Activated T-cell treated with anti-CD3 and anti-CD28 coated beads for 48 hours (primary cell): ENCODE results near the gene SNX19.

Source experiments
- DNase-seq: peaks from one replicate; pipeline ENCODE4 v3.0.0-alpha.2; 2020; ENCODE audit warnings: low read depth

The SNX19 gene

DNA sequence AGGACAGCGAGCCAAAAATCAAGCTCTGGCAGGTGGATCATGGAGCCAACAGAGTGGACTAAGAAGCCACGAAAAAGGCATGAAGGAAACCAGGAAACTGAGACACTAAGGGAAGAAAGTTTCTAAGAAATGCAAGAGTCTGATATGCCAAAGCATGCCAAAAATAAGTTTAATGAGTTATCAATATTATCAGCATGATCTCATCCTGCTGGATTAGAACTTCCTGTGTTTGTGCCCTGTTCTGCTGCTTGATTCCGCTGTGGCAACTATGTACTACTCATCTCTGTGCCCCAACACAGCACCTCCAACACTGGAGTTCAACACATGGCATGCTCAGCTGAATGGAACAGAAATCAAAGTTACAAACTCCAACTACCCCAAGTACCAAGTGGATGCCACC lies 10.8 kb downstream of the SNX19 start:
- DNase-seq = no peak

DNA sequence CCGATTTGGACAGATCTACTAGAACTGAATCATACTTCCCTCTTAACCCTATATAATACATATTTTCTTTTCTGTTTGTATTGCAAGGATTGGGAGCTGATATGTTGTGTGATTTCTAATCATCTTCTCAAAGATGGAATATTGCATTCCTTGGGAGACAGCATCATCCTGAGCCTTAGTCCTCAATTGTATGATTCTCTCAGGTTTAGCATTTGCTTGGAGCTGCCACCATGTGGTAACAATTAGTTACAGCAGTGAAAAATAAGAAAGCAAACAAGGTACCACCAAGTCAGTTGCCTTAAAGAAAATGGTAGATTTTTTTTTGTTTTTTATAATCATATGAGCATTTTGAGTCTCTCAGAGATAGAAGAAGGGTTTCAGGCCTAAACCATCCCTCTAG lies 11.9 kb downstream of the SNX19 start:
- DNase-seq = no peak

DNA sequence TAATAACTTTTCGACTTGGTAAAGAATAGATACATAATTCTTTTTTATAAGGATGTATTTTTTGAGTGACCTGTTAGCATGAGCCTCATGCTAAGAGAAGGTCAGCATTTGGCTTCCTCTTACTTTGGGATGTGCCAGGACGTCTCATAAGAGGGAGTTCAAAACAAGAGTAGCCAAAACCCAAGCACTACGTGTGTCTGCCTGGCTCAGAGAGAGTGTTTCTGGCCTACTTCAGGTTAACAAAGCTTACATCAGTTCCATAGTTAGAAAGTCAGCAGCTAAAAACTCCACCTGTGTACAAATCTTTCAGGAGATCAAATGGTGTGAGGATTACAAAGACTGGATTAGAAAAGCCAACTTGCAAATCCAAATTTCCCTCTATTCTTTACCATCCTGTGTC lies 13.9 kb downstream of the SNX19 start:
- no peak for DNase-seq

DNA sequence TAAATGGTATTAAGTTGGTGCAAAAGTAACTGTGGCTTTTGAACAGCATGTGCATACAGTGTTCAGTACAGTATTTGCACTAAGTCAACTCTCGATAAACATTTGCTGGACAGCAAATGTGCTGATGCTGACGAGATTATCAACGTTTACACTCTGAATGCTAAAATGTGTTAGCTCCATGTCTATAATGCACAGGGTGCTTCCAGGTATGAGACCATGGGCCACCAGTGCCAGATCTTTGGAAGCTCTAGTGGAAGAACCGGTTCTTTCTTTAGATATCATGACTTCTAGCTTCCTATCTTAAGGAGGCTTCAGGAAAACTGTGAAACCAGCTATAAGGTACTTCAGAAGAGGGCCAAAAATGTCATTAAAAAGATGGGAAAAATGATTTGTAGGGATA lies 17.2 kb downstream of the SNX19 start:
- no peak for DNase-seq

DNA sequence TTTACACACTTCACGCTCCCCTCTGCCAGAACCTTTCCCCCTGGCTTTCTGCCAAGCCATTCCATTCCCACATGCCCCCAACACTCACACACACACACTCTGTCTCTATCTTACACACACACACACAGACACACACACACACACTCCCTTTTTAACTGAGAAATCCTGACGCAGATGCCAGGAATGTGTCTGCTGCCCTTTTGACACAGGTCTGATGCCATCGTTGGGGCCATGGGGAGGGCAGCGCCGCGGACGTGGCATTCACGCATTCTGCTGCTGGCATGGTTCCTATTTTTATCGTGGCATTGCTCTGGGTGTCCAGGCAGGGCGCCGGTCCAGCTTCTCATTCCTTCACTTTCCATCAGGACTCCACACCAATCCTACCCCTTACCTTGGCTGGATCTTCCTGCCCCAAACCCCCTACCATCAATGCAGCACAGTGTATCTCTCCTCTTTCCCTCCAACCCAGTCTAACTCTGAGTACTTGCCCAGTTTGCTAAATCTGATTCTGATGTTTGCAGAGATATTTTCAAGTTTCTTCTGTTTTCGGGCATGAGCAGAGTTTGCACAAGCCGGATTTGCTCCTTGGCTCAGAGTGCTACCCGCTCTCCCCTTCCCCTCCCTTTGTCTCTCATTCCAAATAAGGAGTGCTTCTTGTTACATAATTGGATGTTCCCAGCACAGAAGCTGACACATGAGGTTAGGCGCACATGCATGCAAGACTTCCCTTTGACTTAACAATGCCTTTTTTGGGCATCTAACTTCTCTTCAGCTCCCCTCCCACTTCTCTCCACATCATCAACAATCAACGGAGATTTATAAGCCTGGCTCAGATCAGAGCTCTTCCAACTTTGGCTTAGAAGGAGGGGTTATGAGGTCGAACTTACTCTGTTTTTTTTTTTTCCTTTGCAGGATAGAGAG lies 18.8 kb downstream of the SNX19 start:
- no peak for DNase-seq

DNA sequence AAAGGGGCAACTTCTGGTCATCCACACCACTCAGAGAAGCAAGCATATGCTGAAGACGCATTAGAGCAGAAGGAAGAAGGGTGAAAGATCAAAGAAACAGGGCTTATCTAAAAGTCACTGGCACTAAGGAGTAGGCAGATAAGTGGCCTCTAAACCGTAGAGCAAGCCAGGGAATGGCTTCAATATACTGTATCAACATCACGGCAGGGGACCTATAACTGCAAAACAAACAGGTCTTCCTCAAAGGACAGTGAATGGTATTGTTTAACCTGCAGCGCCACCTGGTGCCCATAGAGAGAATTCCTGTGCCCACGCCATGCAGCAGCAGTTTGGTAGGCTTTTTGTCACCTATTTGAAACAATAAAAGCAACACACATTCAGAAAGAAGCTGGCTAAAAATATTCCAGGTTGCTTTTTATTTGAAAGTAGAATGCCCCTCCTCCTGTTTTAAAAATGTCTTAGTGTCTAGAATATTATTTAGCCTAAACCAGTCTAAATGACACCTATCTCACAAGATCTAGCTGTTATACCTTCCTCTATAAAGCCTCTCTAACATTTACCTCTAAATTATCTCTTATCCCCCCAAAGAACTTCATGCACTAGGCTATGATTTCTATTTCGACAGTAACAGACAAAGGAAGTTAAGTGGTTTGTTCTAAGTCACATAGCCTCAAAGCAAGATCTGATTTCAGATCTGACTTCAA lies 21.8 kb downstream of the SNX19 start:
- DNase-seq = peak; percentile 45

DNA sequence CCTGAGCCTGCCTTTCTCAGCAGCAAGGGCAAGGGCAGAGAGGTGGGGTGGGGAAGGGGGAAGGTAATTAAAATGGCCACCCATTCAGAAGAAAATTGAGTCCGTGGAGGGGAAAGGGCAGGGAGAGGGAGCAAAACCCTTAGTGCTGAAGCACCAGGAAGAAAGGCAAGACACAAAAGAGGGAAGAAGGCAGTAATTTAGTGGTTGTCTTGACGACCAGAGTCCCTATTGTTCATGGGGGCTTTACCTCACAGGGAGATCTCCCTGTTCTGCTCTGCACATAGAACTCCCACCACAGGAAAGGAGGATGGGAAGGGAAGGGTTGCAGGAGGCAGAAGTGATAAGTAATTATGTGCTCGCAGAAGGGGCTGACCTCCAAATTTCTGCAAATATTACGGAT lies 23.4 kb downstream of the SNX19 start:
- DNase-seq = no peak

DNA sequence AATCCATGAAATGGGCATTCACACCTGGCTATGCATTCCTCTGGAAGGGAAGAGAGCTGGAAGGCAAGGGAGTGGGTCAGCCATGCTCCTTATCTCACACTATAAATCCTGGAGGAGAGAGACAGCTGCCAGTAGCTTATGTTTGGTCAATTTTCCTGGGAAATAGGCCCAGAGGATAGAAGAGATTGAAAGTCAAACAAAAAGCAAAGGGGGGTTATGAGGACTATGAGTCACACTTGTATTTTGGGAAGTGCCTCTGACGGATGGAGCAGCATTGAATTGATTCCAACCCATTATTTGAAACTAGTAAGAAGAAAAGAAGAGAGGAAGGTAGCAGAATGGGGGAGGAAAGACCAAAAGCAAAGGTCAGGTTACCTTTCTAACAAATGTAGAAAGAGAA lies 25.0 kb downstream of the SNX19 start:
- no peak for DNase-seq

DNA sequence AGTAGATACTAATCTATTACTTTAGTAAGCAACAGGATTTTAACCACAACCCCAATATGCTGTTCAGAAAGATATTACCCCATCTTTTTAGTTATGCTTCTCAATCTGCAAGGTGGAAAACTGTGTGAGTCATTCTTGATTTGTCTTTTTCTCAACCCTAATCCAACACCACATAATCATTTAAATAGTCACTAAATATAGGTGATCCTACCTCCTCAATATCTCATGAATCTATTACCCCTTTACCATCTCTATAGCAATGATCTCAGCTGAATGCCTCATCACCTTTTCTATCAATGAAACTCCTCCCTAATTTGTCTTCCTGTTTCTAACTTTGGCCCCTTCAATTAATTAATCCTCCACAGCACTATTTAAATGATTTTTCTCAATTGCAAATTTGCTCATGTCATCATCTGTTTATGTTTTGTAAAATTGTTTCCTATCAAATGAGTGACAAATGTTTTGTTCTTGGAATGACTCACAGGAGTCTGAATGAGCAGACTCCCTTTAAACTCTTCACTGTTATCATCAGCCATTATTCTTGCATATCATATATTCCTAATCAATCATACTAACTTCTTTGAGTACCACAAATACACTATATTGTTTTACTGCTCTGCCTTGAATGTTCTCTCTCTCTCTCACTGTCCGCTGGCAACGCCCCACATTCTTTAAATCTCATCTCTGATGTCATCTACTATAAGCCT lies 26.1 kb downstream of the SNX19 start:
- no peak for DNase-seq

DNA sequence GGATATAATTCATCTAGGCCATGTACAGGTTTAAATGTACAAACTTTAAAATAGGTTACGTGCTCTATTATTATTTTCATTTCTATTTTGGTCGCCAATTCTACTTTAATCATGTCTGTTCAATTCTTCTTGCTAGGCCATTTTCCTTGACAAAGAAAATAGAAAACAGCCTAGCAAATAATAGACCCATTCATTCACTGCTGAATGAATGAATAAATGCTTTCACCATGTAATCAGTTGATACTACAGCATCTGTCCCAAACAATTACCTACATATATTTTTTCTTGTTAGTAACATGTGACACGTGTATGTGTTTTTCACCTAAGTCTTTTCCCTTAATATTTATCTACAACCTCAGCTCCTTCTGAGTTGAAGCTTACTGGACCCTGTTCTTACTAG lies 27.5 kb downstream of the SNX19 start:
- no peak for DNase-seq

DNA sequence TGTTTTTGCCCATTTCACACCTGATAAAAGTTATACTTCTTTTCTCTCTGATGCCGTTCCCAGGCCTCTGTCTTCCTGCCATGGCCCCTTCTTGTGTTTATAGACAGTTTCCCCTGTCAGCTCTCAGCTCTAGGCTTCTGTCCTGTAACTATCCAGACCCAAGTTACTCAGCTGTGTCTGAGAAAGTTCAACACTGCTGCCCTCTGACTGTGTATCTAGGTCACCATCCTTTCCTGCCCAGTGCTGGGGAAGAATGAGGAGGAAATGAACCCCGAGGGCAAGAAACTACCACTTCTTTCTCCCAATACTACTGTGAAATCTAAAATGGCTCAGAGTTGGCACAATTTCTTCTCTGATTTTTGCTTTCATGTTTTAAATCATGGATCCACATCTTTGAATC lies 29.6 kb downstream of the SNX19 start:
- DNase-seq = no peak

DNA sequence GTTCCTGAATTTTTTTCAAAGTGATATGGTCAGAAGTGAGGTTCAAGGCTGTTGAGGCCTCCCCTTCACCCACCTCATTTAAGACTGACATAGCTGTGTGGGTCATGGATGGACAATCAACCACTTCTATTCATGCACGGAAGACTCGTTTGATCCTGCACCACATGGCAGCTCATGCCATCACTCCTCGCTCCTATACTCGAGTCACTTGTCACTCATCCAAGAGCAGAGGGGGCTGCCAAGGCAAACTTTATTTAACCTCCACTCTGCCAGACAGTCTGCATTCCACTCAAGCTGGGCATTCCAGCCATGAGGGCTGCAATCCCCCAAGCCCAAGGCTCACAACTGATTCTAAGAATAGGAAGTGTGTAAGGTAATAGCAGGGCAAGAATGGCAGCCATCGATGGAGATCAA lies 34.1 kb downstream of the SNX19 start:
- no peak for DNase-seq

DNA sequence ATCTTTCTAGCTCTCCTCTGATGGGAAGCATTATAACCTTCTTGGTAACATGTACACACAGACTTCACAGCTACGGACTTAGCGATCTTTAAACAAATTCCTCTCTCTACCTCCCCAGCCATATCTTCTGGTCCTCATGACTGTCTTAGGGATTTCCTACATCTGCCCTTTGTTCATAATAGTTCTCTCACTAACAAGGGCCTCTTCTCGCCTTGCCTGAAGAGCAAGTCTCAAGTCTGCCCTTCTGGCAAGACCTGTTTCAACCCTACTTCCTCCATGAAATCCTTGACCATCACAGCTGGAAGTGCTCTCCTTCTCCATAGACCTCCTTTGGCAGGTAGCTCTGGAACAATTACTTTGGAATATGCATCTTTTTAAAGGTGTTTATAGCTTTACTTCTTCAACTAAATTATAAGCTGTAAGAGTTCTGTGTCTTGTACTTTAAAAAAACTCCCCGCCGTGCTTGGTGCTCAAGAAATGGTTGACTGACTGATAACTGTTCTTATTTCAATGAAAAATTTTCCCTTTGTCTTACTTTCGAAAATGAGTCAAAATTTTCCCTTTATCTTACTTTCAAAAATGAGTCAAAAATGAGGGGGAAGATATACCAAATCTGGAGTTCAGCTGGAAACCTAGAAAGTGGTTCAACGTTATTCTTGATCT lies 34.7 kb downstream of the SNX19 start:
- no peak for DNase-seq

DNA sequence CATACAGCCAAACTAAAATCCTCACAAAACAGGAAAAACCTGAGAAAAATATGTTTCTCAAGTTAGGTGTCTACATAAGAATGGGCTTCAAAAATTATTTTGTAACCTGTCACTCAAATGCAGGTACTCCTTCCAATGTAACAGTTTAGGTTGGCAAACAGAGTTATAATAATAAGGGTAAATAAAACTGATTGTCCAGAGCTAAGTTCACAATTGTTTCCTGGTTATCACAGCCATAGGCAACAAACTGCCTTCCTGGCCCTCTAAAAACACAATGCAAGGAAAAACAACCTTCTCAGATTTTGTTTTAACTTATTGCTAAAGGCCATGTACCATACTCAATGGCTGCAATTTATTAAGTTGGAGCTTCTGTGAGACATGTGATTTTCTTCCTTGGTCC lies 36.4 kb downstream of the SNX19 start:
- DNase-seq = no peak

DNA sequence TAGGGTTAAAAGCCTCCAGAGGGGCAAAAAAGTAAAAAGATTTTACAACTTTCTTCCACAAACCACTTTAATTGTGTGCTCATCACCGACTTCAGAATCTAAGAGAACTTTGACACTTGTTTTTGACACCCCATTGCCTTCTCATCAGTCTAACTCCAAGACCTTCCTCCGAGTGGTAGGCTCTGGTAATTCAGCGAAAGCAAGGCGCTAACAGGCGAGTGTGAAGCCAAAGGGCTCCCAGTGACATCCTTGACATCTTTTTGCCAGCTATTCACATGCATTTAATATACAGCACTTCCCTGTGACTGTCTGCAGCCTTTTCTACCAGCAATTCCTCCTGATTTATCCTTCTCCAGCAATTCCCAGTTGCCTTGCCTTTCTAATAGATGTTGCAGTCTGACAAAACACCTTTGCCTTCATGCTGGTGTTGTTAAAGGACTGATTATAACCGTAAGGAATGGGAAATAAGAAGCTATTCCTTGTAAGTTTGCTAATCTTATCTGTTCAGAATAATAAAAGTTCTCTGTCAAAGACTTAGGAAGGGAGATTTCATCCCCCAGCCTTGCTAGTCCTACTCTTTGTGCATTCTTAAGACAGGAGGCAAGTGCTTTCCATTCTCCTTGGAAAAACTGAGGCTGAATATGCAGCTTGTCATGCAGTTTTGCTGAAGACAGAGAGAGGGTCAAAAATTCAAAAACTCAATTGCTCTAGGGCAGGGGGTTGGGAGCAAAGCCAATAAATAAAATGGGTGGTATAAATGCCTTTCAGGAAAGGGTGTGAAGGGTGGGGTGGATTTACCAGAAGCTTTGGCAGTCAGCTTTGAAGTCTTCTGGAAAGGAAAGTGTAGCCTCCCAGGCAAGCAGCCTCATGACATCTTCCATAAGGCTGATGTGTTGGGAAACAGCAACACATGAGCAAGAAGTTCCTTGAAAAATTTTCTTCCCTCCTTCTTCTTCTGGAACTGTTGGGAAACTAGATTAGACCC lies 39.1 kb downstream of the SNX19 start:
- no peak for DNase-seq

DNA sequence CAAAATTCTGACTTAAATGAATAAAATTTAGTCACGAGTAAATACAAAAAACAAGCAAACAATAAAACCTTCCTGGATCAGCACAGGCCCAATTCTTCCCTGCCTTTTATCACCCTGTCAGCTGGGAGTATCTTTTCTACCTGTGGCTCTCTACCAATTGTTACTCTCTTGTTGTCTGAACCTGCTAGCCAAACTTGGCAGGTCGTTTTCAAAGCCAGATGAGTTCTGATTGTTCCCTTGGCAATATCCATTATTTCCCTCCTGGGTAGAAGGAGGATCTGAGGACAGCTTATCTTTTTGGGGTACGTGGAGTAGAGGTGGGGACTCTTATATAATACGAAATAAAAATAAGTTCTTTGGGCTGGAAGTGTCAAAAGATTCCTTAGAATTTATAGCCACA lies 40.2 kb downstream of the SNX19 start:
- no peak for DNase-seq

DNA sequence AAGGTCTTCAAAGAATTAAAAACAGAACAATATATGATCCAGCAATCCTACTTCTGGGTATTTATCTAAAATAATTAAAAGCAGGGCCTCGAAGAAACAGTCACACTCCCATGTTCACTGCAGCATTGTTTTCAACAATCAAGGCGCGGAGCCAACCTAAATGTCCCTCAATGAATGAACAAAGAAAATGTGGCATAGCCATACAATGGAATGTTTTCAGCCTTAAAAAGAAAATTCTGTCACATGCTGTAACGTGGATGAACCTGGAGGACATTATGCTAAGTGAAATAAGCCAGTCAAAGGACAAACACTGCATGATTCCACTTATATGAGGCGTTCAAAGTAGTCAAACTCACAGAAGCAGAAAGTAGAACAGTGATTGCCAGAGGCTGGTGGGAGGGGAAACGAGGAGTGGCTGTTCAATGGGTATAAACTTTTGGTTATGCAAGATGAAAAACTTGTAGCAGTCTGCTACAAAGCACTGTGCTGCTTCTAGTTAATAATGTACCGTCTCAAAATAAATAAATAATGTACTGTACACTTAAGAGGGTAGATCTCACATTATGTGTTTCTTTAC lies 41.2 kb downstream of the SNX19 start:
- DNase-seq = no peak

DNA sequence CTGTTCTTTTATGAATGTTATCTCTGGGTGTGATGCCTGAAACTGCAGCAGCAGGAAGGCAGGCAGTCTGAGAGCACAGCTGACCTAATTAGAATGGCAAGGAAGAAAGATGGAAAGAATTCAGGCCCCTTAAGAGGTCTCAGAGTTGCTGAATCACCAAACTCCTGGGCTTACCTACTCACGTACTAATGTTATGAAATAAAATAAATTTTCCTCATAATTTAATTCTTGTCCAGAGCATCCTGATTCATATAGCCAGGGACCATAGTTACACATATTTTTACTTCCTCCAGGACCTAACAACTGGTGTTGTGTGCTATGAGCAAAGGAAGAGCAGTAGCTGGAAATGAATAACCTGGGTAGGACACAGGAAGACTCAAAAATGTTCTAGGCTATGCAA lies 41.9 kb downstream of the SNX19 start:
- no peak for DNase-seq

DNA sequence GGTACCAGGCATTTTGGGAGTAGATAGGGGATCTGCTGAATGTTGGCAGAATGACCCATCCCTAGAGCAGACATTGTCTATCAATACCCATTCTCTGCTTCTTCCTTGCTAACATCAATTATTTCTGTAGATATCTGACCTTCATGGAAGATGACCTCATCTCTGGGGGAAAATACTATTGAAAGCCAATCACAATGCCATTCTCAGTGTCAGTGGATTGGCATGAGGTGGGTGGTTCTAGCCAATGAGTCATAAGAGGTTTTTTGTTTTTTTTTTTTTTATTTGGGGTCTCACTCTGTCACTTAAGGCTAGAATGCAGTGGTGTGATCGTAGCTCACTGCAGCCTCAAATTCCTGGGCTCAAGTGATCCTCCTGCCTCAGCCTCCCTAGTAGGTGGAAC lies 42.5 kb downstream of the SNX19 start:
- DNase-seq = no peak

DNA sequence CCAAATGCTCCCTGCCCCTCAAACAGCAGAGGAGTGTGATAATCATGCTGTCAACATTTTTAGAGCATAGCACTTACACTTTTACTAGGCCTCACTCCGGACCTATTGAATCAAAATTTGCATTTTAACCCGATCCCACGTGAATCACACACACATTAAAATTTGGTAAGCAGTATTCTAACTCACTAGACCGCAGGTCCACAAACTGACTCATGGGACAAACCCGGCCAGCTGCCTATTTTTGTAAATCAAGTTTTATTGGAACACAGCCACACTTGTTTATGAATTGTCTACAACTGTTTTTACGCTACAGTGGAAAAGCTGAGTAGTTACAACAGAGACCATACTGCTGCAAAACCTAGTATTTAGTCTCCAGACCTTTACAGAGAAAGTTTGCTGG lies 43.3 kb downstream of the SNX19 start:
- DNase-seq = no peak

DNA sequence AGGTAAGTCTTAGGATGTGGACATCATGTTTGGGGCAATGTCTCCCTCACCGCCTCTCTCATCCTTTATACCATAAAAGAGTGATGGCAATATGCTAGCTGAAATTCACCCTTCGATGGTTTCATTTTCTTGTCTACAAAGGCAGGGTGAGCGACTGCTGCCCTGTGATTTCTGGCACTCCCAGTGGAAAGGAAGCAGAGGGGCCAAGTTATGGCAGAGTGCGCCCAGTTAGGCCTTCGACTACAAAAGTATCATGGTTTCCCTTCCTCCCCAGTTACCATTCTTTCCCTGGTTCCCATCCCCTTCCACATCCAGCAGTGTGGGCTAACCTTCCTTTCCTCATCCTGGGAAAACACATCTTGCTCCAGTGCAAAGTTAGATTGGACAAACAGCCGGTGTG lies 43.8 kb downstream of the SNX19 start:
- DNase-seq = no peak
